Measurements from ENCODE around the gene HYAL2.
A peak's percentile ranks its signal among the peaks of the same experiment; 100 is the strongest.

The HYAL2 gene

GRCh38 chr3:50339485-50340146 is 17.1 kb upstream of the HYAL2 start:
- in situ Hi-C loops (cut with MboI; ENCODE audit: low pct_unique_long_range_greater_than_20kb, low sequenced_read_pairs, unreplicated experiment), result loop anchor here (10.0 kb wide), 1 partner anchor 215 kb away; no protein-coding TSS in a partner anchor
- no peak for TF ChIP-seq CTCF (IDR thresholded peaks at IDR 0.05; ENCODE audit: extremely low read depth, insufficient read depth, missing control alignments)
- DNase-seq (ENCODE audit: low spot score), result no peak

- DNase-seq (ENCODE audit: low spot score), result no peak
- in situ Hi-C loops (cut with MboI; ENCODE audit: low pct_unique_long_range_greater_than_20kb, low sequenced_read_pairs, unreplicated experiment), result no loop called here
- TF ChIP-seq CTCF (IDR thresholded peaks at IDR 0.05; ENCODE audit: extremely low read depth, insufficient read depth, missing control alignments), result no peak
Observed at GRCh38 chr3:50338965-50339364, 16.4 kb upstream of the HYAL2 start.

GRCh38 chr3:50337175-50337861 is 14.8 kb upstream of the HYAL2 start:
- TF ChIP-seq CTCF (IDR thresholded peaks at IDR 0.05; ENCODE audit: extremely low read depth, insufficient read depth, missing control alignments), result no peak
- in situ Hi-C loops (cut with MboI; ENCODE audit: low pct_unique_long_range_greater_than_20kb, low sequenced_read_pairs, unreplicated experiment), result no loop called here
- peak; percentile 99 for DNase-seq (ENCODE audit: low spot score)

- no peak for DNase-seq (ENCODE audit: low spot score)
- no peak for TF ChIP-seq CTCF (IDR thresholded peaks at IDR 0.05; ENCODE audit: extremely low read depth, insufficient read depth, missing control alignments)
- in situ Hi-C loops (cut with MboI; ENCODE audit: low pct_unique_long_range_greater_than_20kb, low sequenced_read_pairs, unreplicated experiment), result no loop called here
Observed at GRCh38 chr3:50336452-50337174, 14.1 kb upstream of the HYAL2 start.

GRCh38 chr3:50334339-50335075 is 12.0 kb upstream of the HYAL2 start:
- no peak for DNase-seq (ENCODE audit: low spot score)
- in situ Hi-C loops (cut with MboI; ENCODE audit: low pct_unique_long_range_greater_than_20kb, low sequenced_read_pairs, unreplicated experiment), result no loop called here
- no peak for TF ChIP-seq CTCF (IDR thresholded peaks at IDR 0.05; ENCODE audit: extremely low read depth, insufficient read depth, missing control alignments)

- DNase-seq (ENCODE audit: low spot score), result no peak
- TF ChIP-seq CTCF (IDR thresholded peaks at IDR 0.05; ENCODE audit: extremely low read depth, insufficient read depth, missing control alignments), result no peak
- in situ Hi-C loops (cut with MboI; ENCODE audit: low pct_unique_long_range_greater_than_20kb, low sequenced_read_pairs, unreplicated experiment), result no loop called here
Observed at GRCh38 chr3:50333744-50334328, 11.3 kb upstream of the HYAL2 start.

Data from GM13977 (cell line).